EL (cell line): Measurements from ENCODE around the gene LSG1.
"Not testable (repeated sequence)": the region's sequence is repeated elsewhere in the genome, so short reads cannot be mapped to it uniquely, and the experiment has no call there.

Source experiments
- DNase-seq: peaks from one replicate; pipeline ENCODE4 v3.0.0-alpha.2; 2016

The LSG1 gene

GRCh38 chr3:194617143-194617671 is 54.8 kb downstream of the LSG1 start:
- no peak for DNase-seq

GRCh38 chr3:194615226-194615625 is 56.8 kb downstream of the LSG1 start:
- DNase-seq, result no peak

GRCh38 chr3:194612221-194612620 is 59.8 kb downstream of the LSG1 start:
- DNase-seq, result no peak

- DNase-seq, result no peak
Observed at GRCh38 chr3:194610689-194611088, 61.3 kb downstream of the LSG1 start.

- no peak for DNase-seq
Observed at GRCh38 chr3:194609601-194610000, 62.4 kb downstream of the LSG1 start.

GRCh38 chr3:194608981-194609380 is 63.0 kb downstream of the LSG1 start:
- no peak for DNase-seq

GRCh38 chr3:194607592-194608389 is 64.2 kb downstream of the LSG1 start:
- DNase-seq, result no peak

GRCh38 chr3:194606941-194607340 is 65.0 kb downstream of the LSG1 start:
- DNase-seq, result no peak

GRCh38 chr3:194606163-194606562 is 65.8 kb downstream of the LSG1 start:
- no peak for DNase-seq

- not testable (repeated sequence) for DNase-seq
Observed at GRCh38 chr3:194605314-194605713, 66.7 kb downstream of the LSG1 start.

GRCh38 chr3:194604837-194605236 is 67.2 kb downstream of the LSG1 start:
- DNase-seq, result no peak

GRCh38 chr3:194604126-194604525 is 67.9 kb downstream of the LSG1 start:
- DNase-seq, result no peak

- no peak for DNase-seq
Observed at GRCh38 chr3:194602669-194603171, 69.3 kb downstream of the LSG1 start.

- DNase-seq, result peak; percentile 91
Observed at GRCh38 chr3:194598771-194599557, 73.0 kb downstream of the LSG1 start.

- no peak for DNase-seq
Observed at GRCh38 chr3:194596906-194597305, 75.1 kb downstream of the LSG1 start.

GRCh38 chr3:194592798-194593752 is 78.9 kb downstream of the LSG1 start:
- DNase-seq, result peak; percentile 100
